Measurements from ENCODE around the gene WARS2.

- TF ChIP-seq CTCF (IDR thresholded peaks at IDR 0.05) (no peak), POLR2A (IDR thresholded peaks at IDR 0.05) (no peak)
Measured at GRCh38 chr1:118989878-118990378, 150.5 kb downstream of the WARS2 start.

All from esophagus squamous epithelium (tissue), 4 donors.